Activated CD4-positive, alpha-beta T cell treated with anti-CD3 and anti-CD28 coated beads, Interleukin-10, Interleukin-2, amounts not matched to agents 100 ng/mL and 50 ng/mL, durations not matched to agents 16 hours and 8 hours (primary cell): ENCODE measurements around the gene TCF4.

Experiments used
- DNase-seq: peaks from one replicate; pipeline ENCODE4 v3.0.0-alpha.2; 2020

The TCF4 gene

DNA sequence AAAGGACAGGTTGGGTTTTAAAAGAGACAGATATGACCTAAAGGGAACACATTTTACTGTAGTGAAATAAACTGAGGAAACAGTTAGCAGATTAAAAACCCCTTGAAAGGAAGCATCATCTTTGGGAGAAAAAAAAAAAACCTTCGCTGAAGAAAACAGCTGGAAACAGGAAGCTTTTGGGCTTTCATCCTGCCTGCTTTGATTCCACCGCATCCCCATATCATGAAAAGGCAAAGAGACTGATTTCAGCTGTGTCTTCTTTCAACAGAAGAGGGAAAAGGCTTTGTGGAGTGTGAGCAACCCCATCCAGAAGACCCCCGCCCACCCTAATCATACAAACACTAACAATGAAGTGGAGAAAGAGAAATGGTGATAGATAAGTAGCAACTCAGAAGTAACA, 86.4 kb downstream of the TCF4 start:
- no peak for DNase-seq

DNA sequence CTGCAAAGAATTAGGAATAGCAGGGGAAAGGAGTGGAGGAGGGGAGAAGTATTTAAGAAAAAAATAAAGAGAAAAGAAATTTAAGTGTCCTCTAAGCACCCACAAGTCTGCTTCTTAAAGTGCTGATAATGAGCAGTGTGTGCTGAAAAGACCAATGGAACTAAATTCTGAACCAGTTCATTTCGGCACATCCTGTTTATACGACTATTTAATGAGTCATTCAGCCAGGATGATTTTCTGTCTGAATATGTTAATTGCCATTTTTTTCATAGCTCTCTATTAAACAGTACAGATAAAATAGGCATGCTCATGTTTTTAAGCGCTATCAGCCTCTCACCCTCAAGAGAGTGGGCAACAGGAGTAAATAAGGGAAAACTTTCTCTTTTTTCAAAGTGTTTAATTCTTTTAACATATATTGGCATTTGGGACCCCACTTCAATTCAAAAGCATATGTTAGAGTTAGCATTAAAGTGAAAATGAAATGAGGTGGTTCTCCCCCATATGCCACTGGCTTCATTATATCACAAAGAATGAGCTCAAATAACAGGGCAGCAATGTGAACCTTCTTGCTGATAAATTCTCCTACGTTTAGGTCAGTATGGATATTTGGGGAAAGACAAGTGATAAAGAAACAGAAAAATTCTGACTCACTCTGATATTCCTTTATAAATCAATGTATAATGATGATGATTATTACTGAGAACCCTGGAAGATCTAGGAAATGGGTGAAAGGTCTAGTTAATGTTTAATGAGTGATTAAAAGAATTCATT, 87.5 kb downstream of the TCF4 start:
- no peak for DNase-seq

DNA sequence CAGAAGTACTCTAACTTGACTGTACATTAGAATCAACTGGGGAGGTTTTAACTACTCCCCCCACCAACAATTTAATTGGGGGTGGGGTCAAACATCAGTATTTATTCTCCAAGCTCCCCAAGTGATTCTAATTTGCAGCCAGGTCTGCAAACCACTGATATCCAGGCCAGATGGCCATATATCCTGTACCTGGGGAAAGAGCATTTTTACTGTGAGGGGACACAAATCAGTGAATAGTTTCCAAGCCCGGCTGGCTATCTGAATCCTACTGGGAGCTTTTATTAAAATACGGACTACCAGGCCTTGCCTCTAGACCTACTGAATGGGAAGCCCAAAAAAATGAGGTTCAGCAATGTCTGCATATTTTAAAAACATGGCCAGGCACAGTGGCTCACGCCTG, 88.5 kb downstream of the TCF4 start:
- no peak for DNase-seq

DNA sequence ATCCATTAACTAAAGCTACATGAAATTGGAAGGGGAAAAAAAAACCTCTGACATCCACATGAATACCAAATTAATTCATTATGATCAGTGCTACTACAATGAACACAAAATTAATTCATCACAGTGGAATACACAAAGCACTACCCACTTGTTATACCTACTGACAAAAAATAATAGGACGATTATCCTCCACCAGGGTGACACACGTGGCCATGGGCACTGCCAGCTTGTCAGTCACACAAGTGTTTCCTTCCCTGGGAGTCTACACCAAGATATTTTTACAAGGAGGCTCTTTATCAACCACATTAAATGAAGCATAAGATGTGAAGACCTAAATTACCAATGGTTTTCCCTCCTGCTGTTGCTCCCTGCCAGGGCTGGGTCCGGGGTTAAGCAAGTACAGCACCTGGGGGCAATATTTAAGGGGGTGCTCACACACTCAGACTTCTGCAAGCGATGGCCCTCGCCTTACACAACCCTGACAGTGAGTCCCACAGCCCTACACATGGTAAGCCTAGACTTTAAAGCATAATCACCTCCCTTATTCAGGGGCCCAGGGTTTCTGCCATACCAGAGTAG, 90.1 kb downstream of the TCF4 start:
- DNase-seq = no peak

DNA sequence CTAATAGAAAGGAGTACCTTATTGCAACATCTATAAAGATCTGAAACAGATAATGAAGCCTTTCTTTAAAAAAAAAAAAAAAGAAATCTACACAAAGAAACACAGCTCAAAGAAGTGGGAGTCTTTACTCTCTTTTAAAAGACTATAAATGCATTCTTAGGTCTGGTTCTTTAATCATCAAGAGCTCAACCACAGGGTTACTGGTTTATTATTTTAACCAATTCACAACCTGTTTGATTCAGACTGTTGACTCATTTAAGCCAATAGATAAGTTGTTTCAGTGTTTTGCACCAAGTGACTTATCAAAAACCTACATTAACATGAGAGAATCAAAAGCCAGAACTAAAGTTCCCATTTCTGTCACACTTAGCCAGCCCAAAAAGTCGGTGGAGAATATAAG, 93.1 kb downstream of the TCF4 start:
- no peak for DNase-seq

DNA sequence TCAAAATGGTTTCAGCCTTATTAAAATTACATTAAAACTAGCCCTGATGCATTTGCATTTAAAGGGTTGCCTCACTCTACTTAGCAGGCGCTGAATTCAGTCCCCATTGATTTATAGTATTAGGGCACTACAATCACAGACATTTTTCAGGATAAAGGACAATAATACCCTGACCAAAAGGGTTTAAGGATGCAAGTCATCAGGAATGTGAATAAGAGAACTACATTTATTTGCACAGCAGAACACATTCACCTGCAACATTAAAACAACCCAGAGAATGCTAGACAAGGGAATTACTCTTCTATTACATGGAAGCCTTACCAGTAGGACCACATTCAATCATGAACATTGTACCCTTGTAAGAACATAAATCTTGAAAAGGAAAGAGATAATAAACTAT, 93.6 kb downstream of the TCF4 start:
- no peak for DNase-seq

DNA sequence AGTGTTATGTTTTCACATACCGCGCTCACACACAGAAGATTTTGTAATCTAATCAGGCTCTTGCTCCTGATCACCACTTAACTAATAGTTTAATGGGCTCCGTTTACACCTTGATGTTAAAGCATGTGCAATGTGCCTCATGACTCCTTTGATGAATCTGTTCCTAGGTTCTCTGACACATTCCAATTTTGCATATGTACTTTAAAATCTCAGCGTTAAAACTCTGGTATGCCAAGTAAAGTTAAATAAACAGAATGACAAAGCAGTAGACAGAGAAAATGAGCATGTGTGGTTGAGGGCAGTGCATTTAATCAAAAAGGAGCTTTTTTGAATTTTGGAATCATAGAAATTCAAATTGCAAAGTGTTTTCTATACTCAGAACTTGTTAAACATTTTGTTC, 96.4 kb downstream of the TCF4 start:
- DNase-seq = no peak

DNA sequence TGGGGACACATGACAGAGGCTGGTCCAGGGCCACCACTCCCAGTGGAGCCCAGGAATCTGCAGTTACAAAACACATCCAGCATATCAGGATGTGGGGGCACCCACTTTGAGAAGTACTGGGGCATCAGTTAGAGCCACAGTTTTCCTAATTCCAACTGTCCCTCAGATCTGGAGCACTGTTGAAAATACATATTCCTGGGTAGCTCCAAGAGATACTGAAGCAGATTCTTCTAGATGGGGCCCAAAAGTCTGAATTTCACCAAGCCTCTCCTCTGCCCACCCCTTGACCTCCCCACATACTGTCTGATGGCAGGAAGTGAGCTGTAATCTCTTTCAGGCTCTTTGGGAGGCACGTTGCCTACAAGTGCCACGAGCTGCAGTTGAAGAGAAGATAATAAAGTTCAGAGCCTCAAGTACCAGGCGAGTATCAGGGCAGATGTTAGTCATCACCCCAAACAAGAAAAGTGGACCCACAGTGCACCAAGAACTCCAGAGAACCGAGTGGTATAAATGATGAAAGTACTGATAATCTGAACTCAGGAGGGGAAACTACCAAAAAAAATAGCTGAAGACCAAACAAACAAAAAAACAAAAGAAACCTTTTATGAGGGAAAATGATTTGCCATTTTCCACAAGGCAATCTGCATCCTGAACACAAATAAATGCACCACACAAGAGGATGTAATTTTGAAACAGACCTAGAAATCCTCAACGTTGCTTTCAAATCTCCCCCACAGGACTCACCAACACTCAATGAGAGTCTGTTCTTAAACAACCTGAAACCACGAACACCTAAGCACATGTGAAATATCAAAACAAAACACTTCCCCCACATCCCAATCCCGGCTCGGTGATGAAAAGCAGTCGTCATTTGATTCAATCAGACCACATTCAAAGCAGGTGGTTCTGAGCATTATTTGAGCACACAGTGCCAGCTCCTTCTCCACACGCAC, 98.7 kb downstream of the TCF4 start:
- DNase-seq = peak; percentile 76

DNA sequence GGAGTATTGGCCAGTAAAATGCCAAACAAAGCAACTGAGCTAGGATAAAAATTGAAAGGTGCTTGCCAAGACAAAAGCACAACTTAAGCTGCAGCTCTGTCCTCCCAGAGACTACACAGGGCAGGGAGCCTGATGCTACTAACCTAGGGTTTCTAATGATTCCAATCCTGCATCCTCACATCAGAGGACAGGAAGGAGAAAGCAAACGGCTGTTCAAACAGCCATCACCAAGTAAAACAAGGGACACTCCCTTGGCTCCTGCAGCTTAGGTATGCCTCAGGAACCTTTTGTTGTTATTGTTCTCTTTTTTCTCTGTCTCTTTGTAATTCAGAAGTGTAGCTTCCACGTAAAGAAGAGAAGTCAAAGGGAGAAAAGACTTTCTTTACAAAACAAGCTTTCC, 99.5 kb downstream of the TCF4 start:
- no peak for DNase-seq

DNA sequence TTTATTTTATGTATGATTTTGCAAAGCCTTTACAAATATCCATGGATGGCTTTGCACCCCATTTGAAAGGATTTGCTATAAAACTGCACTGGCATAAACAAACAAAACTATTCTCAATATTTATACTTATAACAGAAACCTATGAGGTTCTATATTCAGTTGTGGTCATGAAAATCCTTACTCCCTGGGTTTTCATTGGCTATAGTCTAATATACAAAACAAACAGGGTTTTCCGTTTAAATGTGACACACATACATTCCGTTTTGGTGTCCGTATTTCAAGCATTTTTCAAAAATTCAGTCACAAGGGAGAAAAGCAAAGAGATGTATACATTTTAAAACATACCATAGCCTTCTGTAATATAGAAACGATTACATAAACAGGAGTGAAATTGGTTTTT, 100.0 kb downstream of the TCF4 start:
- DNase-seq = no peak

DNA sequence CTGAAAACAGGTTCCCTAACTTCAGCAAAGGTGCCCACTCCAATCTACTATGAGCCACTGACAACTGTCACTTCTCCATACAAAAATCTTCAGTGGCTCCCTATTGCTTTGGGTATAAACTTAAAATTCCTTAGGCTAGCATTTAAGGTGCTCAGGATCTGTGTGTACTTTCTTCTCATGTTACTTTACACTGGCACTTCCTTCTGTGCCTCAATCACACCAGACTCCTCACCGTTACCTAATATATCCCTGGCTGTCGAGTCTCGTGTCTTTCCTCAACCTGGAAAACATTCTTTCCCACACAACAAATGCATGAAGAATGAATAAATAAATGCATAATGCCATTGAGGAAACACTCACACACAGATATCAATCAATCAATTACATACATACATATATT, 101.1 kb downstream of the TCF4 start:
- DNase-seq = no peak

DNA sequence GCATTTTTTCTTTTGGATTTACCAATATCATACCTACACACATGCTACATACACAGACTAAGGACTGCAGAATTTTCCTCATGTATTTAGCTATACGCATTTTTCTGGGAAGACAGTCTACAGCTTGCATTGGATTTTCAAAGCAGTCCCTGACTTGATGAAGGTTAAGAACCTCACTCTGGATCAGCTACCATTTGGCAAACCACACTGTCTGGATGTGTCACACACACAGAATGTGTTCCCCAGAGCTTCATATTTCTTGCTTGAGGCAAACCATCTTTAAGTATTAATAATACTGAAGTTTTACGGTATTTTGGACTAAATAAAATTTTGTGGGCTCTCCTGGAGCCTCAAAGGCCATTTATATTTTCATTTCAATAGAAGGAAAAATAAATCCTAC, 102.3 kb downstream of the TCF4 start:
- DNase-seq = no peak

DNA sequence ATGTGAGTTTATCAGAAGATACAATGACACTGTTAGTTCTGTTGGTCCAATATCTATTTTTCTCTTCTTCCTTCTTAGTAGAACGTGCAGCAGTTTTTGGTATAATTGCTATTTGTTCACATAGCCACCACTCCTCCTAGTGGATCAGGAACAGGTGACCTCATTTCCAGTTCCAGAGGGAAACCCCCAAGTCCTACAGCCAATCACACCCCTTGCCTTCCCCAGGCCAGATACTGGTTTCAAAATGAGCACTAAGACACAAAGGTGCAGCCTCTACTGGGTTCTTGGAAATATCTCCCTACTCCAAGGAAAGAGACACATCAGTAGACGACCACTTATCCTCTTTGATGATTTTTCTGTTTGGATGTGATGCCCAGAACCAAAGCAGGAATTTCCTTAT, 103.2 kb downstream of the TCF4 start:
- peak; percentile 19 for DNase-seq

DNA sequence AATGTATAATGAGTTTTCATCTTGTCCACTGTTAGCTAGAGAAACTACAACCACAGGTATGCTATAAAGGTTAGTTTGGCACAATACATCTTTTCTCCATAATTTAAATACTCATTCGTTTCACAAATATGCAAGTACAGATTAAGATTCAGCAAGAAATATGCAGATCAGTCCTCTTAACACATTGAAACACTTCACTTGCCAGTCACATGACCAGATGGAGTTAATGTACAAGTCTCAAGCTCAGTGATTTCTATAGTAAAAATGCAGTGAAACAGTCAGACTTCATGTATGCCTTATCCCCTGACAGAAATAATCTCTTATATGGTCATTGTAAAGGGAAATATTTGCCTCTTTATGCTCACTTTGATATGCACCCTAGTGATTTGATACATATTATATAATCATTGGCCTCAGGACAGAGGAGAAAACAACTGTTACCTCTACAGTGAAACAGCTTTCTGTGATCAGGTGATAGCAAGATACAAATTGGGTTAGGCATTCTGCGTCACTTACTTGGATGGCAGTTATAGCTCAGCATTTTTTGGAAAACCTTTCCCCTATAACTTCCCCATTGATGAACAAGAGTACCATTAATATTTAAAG, 104.6 kb downstream of the TCF4 start:
- no peak for DNase-seq

DNA sequence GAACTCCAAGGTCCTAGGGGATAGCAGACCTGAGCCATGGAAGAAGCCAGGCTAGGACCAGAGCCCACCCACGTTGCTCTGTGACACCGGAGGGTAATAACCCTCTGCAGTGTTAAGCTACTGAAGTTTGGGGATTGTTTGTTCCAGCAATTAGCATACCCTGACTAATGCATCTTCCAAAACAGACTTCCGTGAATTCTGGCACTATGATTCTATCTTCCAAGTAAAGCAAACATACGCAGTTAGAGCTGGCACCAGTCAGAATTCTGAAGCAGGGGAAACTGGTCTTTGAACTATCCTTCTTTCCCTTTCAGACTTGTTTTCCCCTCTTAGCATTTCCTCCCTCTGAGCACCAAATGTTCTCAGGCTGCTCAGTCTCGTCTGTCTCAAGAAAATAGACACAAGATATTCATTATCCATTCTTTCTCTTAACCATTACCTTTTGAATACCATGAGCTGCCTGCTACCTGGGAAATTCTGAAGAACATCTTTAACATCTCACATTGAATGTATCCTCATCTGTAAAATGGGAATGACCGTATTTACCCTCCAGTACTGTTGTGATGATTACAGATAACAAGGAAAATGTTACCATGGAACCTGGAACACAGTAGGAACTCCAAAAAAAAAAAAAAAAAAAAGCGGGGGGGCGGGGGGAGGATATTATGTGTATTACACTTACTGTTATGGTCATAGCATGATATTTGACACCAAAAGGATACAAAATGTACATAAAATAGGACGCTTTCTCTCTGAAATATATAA, 108.2 kb downstream of the TCF4 start:
- no peak for DNase-seq

DNA sequence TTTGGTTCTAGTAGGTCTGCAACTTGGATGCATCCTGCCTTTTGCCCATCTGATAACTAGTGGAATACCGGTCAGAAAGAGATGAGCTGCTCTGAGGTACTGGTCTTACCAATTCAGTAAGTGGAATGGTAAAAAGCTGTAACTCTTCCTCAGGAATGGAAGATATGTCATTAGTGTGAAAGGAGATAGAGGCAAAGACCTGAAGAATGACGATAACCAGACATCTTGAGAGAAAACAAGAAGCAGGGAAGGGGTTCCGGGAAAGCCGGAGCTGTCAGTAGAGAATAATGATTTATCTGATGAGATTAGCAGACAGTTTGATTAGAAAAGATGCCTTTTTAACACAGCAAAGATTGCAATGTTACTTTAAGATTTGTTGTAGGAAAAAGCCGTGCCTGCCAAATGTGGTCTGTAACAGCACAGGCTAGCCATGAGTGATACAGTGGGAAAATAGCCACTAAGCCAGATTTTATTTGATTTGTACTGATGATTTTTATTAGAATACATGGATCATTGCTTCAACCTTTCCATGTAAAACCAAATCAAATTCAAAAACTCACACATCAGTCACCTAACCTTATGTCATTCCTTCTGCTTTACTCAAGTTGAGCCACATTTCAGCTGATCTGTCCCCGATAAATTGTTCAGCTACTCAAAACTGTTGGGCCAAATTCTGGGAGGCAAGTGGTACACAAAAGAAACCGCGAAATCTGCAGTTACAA, 110.0 kb downstream of the TCF4 start:
- DNase-seq = no peak

DNA sequence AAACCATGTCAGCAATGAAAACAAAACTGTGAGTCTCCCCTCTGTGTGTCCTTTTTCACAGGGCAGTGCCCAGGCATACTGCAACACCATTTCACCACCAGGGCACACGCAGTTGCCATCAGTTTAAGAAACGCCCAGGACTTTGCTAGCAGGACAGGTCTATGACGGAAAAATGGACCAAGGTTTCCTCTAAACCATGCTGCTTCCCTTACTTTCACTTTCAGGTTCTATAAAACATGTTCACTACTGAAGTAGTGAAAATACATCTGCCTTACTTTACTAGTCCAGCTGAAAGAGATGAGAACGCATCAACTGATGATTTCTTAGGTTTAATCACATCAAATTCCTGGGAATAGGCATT, 110.5 kb downstream of the TCF4 start:
- peak; percentile 50 for DNase-seq

DNA sequence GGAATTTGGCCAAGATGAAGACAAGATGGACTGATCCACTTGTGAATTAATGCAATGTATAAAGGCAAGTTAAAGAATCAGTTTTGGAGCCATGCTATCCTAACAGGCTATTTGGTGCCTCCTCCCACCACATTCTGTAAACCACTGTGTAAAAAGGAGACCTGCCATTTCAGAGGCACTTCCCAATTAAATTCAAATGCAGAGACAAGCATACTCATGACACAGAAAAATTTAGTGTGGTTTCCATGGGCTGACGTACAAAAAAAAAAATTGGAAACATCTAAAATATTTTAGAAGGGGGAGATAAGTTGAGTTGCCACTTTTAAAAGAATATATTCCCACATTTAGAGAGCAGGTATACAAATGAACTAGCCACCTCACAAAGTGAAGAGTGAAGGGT, 112.1 kb downstream of the TCF4 start:
- no peak for DNase-seq

DNA sequence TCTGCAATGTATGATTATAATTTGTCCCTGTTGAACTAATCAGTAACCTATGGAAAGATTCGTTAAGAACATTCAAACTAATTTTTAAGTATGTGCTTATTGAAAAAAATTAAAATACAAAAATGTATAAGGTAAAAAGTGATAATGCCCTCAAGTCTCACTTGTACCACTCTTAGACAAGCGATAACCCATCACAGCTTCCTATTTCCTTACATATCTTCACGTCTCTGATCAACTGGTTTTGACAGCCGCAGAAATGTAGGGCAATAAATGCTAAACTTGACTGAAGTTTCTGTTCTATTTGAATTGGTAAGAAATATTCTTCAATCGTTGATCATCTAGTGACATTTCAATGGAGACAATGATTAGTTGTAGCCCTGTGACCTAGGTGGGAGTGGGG, 112.5 kb downstream of the TCF4 start:
- no peak for DNase-seq

DNA sequence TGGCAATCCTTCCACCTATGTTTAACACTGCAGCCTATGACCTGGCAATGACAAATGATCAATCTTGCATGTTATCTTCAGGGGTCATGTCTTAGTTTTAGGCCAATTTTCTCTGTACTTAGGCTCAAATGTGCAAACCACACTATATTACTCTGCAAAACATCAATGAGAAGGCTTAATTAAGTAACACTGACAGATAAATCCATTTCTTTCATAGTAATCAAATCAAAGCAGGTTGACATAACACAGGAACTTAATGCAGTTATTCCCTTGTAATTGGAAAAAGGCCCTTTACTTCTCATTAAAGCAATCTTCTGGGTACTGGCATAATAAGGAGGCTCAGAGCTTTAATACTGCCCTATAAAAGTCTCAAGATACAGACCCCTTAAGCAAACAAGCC, 114.4 kb downstream of the TCF4 start:
- no peak for DNase-seq

DNA sequence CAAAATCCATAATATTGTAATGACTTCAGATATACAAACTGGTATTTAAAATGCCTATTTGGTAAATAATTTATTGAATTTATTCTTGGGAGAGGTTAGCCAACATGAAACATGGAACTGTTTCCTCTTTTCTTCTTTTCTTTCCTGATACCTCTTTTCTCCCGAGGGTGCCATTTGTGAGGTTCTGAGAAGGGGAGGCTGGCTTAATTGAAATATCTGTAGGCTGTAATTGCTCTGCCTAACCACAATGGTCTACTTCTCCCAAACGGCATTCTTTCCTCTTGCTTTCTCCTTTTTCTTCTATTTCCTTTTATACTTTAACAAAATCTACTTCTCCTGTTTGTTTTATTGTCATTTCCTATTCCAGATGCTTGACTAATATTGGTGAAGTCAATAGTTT, 114.9 kb downstream of the TCF4 start:
- no peak for DNase-seq

DNA sequence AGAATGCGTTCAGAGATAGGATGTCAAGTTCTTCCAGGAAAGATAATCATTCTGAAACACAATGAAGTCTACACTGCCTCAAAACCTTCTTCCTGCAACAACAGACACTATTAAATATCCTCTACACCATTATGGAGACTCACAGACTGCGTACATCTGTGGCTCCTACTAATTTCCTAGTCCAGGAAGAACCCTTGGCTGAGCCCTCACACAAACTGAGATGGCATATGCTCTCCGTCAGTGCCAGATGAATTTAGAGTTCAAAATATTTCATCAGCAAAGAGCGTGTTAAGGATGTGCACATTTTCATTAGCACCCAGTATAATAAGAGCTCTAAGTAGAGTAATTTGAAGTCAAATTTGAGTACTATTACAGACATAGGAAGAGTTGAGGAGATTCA, 117.2 kb downstream of the TCF4 start:
- DNase-seq = no peak
